ENCODE results near the gene CT47C1.

DNA sequence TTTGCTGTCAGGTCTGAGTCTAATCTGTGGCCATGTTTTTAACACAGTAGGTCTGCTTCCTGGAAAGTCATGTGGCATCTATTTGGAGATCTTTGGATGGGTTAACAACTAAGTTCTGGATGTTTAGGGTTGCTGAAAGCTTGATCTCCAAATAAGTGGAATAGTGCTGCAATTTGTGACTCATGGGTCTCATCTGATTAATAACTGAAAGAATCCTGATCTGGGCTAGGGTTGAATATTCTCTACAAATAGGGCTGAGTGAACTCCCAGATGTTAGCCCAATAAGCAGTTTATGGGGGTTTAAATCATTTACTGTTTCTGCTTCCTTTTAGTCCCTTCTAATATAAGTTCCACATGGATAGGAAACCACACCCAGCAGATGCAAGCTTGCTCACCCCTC is 23.1 kb downstream of the CT47C1 start:
- TF ChIP-seq EZH2 (IDR thresholded peaks at IDR 0.05; ENCODE audit: borderline replicate concordance, low read length), result no peak
- TF ChIP-seq, protein P1, sequence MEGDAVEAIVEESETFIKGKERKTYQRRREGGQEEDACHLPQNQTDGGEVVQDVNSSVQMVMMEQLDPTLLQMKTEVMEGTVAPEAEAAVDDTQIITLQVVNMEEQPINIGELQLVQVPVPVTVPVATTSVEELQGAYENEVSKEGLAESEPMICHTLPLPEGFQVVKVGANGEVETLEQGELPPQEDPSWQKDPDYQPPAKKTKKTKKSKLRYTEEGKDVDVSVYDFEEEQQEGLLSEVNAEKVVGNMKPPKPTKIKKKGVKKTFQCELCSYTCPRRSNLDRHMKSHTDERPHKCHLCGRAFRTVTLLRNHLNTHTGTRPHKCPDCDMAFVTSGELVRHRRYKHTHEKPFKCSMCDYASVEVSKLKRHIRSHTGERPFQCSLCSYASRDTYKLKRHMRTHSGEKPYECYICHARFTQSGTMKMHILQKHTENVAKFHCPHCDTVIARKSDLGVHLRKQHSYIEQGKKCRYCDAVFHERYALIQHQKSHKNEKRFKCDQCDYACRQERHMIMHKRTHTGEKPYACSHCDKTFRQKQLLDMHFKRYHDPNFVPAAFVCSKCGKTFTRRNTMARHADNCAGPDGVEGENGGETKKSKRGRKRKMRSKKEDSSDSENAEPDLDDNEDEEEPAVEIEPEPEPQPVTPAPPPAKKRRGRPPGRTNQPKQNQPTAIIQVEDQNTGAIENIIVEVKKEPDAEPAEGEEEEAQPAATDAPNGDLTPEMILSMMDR (conservative IDR thresholded peaks at IDR 0.05 in 1 of 2, IDR thresholded peaks at IDR 0.05 in 1 of 2; ENCODE audit: extremely low read depth in 1 of 2, insufficient read depth in 1 of 2, low read depth in 1 of 2, low read length in 2 of 2), result no peak

Measured in mammary epithelial cell (primary cell).